ENCODE measurements around the gene SLC25A10.
A peak's percentile ranks its signal among the peaks of the same experiment; 100 is the strongest.

SLC25A10 gene

GRCh38 chr17:81711814-81712467 lies at the start of gene SLC25A10:
TSS of gene SLC25A10 (plus strand) at chr17:81712284. CDS start at chr17:81712427, 143 bp downstream.
- TF ChIP-seq NFIC (IDR thresholded peaks at IDR 0.05) (peak; percentile 83), CEBPB (IDR thresholded peaks at IDR 0.05) (no peak), EGR1 (IDR thresholded peaks at IDR 0.05) (no peak), REST (IDR thresholded peaks at IDR 0.05; ENCODE audit: low read depth) (no peak), USF1 (IDR thresholded peaks at IDR 0.05) (peak; percentile 87), YY1 (IDR thresholded peaks at IDR 0.05; ENCODE audit: low read depth) (no peak), FOXM1 (IDR thresholded peaks at IDR 0.05; ENCODE audit: borderline replicate concordance, low read depth) (no peak), CREB1 (IDR thresholded peaks at IDR 0.05; ENCODE audit: low read depth) (peak; percentile 20; the same call in 1 of the 2 replicates), TAF1 (IDR thresholded peaks at IDR 0.05; ENCODE audit: low read depth) (no peak), ZBTB7A (IDR thresholded peaks at IDR 0.05; ENCODE audit: low read depth) (no peak), EP300 (IDR thresholded peaks at IDR 0.05; ENCODE audit: borderline replicate concordance) (no peak), TEAD4 (IDR thresholded peaks at IDR 0.05) (peak; percentile 40), TCF12 (IDR thresholded peaks at IDR 0.05; ENCODE audit: low read depth) (peak; percentile 67), RAD21 (IDR thresholded peaks at IDR 0.05; ENCODE audit: low read depth) (no peak), MAX (IDR thresholded peaks at IDR 0.05) (peak; percentile 98)

GRCh38 chr17:81664051-81664470 lies 48.0 kb upstream of the SLC25A10 start:
- TF ChIP-seq TCF12 (IDR thresholded peaks at IDR 0.05; ENCODE audit: low read depth) (no peak), CREB1 (IDR thresholded peaks at IDR 0.05; ENCODE audit: low read depth) (no peak), ZBTB7A (IDR thresholded peaks at IDR 0.05; ENCODE audit: low read depth) (no peak), NFIC (IDR thresholded peaks at IDR 0.05) (no peak), TEAD4 (IDR thresholded peaks at IDR 0.05) (no peak), YY1 (IDR thresholded peaks at IDR 0.05; ENCODE audit: low read depth) (no peak), EP300 (IDR thresholded peaks at IDR 0.05; ENCODE audit: borderline replicate concordance) (no peak), EGR1 (IDR thresholded peaks at IDR 0.05) (no peak), USF1 (IDR thresholded peaks at IDR 0.05) (no peak), TAF1 (IDR thresholded peaks at IDR 0.05; ENCODE audit: low read depth) (no peak), CEBPB (IDR thresholded peaks at IDR 0.05) (no peak), REST (IDR thresholded peaks at IDR 0.05; ENCODE audit: low read depth) (no peak), MAX (IDR thresholded peaks at IDR 0.05) (no peak), FOXM1 (IDR thresholded peaks at IDR 0.05; ENCODE audit: borderline replicate concordance, low read depth) (no peak)

GRCh38 chr17:81665205-81666091 lies 46.6 kb upstream of the SLC25A10 start:
- TF ChIP-seq YY1 (IDR thresholded peaks at IDR 0.05; ENCODE audit: low read depth) (peak; percentile 85), TEAD4 (IDR thresholded peaks at IDR 0.05) (no peak), TAF1 (IDR thresholded peaks at IDR 0.05; ENCODE audit: low read depth) (peak; percentile 18; the same call in 1 of the 2 replicates), MAX (IDR thresholded peaks at IDR 0.05) (peak; percentile 96)

- TF ChIP-seq ZBTB7A (IDR thresholded peaks at IDR 0.05; ENCODE audit: low read depth) = no peak
Measured at GRCh38 chr17:81666092-81666341, 46.1 kb upstream of the SLC25A10 start.

GRCh38 chr17:81666342-81667191 lies 45.5 kb upstream of the SLC25A10 start, which contains the start of the genes CCDC137 and OXLD1:
TSS of gene CCDC137 (plus strand) at chr17:81666737. CDS start at chr17:81666767, 30 bp downstream.
TSS of gene OXLD1 (minus strand) at chr17:81666605. CDS start at chr17:81666577, 28 bp downstream.
- TF ChIP-seq YY1 (IDR thresholded peaks at IDR 0.05; ENCODE audit: low read depth) (peak; percentile 90), REST (IDR thresholded peaks at IDR 0.05; ENCODE audit: low read depth) (no peak), MAX (IDR thresholded peaks at IDR 0.05) (peak; percentile 92), CREB1 (IDR thresholded peaks at IDR 0.05; ENCODE audit: low read depth) (no peak), TEAD4 (IDR thresholded peaks at IDR 0.05) (peak; percentile 47), USF1 (IDR thresholded peaks at IDR 0.05) (no peak), CEBPB (IDR thresholded peaks at IDR 0.05) (no peak; the same call in 1 of the 2 replicates), EP300 (IDR thresholded peaks at IDR 0.05; ENCODE audit: borderline replicate concordance) (no peak; the same call in 1 of the 2 replicates), EGR1 (IDR thresholded peaks at IDR 0.05) (peak; percentile 65; the same call in 1 of the 2 replicates), ZBTB7A (IDR thresholded peaks at IDR 0.05; ENCODE audit: low read depth) (peak; percentile 41), TAF1 (IDR thresholded peaks at IDR 0.05; ENCODE audit: low read depth) (peak; percentile 98), FOXM1 (IDR thresholded peaks at IDR 0.05; ENCODE audit: borderline replicate concordance, low read depth) (no peak), NFIC (IDR thresholded peaks at IDR 0.05) (no peak; the same call in 1 of the 2 replicates), RAD21 (IDR thresholded peaks at IDR 0.05; ENCODE audit: low read depth) (no peak), TCF12 (IDR thresholded peaks at IDR 0.05; ENCODE audit: low read depth) (peak; percentile 65)

Measured in Ishikawa (cell line).